HG03159 (cell line): ENCODE measurements around the gene MED25.

Experiments
- ATAC-seq: cut with Tn5 transposase; IDR thresholded peaks from one replicate; pipeline ENCODE4 v1.9.1; 2021; ENCODE audit warnings: mild to moderate bottlenecking, moderate library complexity; ENCODE audit not compliant: unreplicated experiment

Gene MED25

GRCh38 chr19:49817964-49818648 is at the start of gene MED25:
TSS of gene MED25 (plus strand) at chr19:49818289. CDS start at chr19:49818342, 53 bp downstream.
- ATAC-seq = peak; percentile 56

- ATAC-seq = no peak
These were observed 47.6 kb upstream of the MED25 start for GRCh38 chr19:49770529-49770928.

- no peak for ATAC-seq
These were observed 46.4 kb upstream of the MED25 start for GRCh38 chr19:49771674-49772139.

GRCh38 chr19:49772850-49773432 is 45.1 kb upstream of the MED25 start:
- no peak for ATAC-seq

GRCh38 chr19:49773663-49774350 is 44.3 kb upstream of the MED25 start:
- ATAC-seq = no peak

GRCh38 chr19:49774969-49775368 is 43.1 kb upstream of the MED25 start:
- ATAC-seq = no peak

GRCh38 chr19:49775742-49776370 is 42.2 kb upstream of the MED25 start:
- no peak for ATAC-seq

- ATAC-seq = no peak
These were observed 41.7 kb upstream of the MED25 start for GRCh38 chr19:49776371-49776764.

- ATAC-seq = no peak
These were observed 38.1 kb upstream of the MED25 start for GRCh38 chr19:49779731-49780555.

GRCh38 chr19:49780861-49781260 is 37.2 kb upstream of the MED25 start:
- ATAC-seq = no peak

GRCh38 chr19:49781394-49781793 is 36.7 kb upstream of the MED25 start:
- ATAC-seq = no peak

GRCh38 chr19:49782515-49782914 is 35.6 kb upstream of the MED25 start:
- ATAC-seq = no peak

- no peak for ATAC-seq
These were observed 31.7 kb upstream of the MED25 start for GRCh38 chr19:49786376-49786820.

- ATAC-seq = no peak
These were observed 30.3 kb upstream of the MED25 start for GRCh38 chr19:49787746-49788145.

GRCh38 chr19:49788857-49789256 is 29.2 kb upstream of the MED25 start:
- no peak for ATAC-seq

- ATAC-seq = no peak
These were observed 27.2 kb upstream of the MED25 start for GRCh38 chr19:49790866-49791265.

- no peak for ATAC-seq
These were observed 26.2 kb upstream of the MED25 start for GRCh38 chr19:49791776-49792445.

- ATAC-seq = no peak
These were observed 25.1 kb upstream of the MED25 start for GRCh38 chr19:49792829-49793560.

- no peak for ATAC-seq
These were observed 24.6 kb upstream of the MED25 start for GRCh38 chr19:49793561-49793840.

GRCh38 chr19:49795615-49796014 is 22.5 kb upstream of the MED25 start:
- ATAC-seq = no peak
